Liver (tissue), 3 donors: ENCODE measurements around the gene ABHD8.

Experiments used
- FOXA1 ChIP-seq: IDR thresholded peaks from 2 replicates; pipeline ENCODE4 v1.6.1; 2016; ENCODE audit warnings: antibody characterized with exemption
- FOXA2 ChIP-seq: IDR thresholded peaks from 2 replicates; pipeline ENCODE4 v1.6.1; 2016; ENCODE audit warnings: antibody characterized with exemption
- GABPA ChIP-seq, 2 donors: IDR thresholded peaks in 1 of 2; conservative IDR thresholded peaks in 1 of 2; 2 replicates each; pipeline ENCODE4 v1.6.1; 2016; ENCODE audit warnings: antibody characterized with exemption in 2 of 2, mild to moderate bottlenecking in 1 of 2, moderate library complexity in 1 of 2
- HNF4A ChIP-seq, 2 donors: conservative IDR thresholded peaks; 2 replicates each; pipeline ENCODE4 v1.6.1; 2016; ENCODE audit warnings: antibody characterized with exemption in 2 of 2, mild to moderate bottlenecking in 2 of 2
- JUND ChIP-seq, 2 donors: IDR thresholded peaks; 2 replicates each; pipeline ENCODE4 v1.6.1; 2016; ENCODE audit warnings: antibody characterized with exemption in 2 of 2
- RAD21 ChIP-seq, 2 donors: IDR thresholded peaks; 2 replicates each; pipeline ENCODE4 v1.6.1; 2016; ENCODE audit warnings: antibody characterized with exemption in 2 of 2, mild to moderate bottlenecking in 2 of 2
- RXRA ChIP-seq, 2 donors: IDR thresholded peaks; 2 replicates each; pipeline ENCODE4 v1.6.1; 2017 to 2018; ENCODE audit warnings: antibody characterized with exemption in 2 of 2, mild to moderate bottlenecking in 1 of 2
- SP1 ChIP-seq: IDR thresholded peaks from 2 replicates; pipeline ENCODE4 v1.6.1; 2018; ENCODE audit warnings: antibody characterized with exemption, mild to moderate bottlenecking
- TAF1 ChIP-seq: conservative IDR thresholded peaks from 2 replicates; pipeline ENCODE4 v1.6.1; 2016; ENCODE audit warnings: antibody characterized with exemption, mild to moderate bottlenecking
- TF ChIP-seq, protein P1 (sequence below): fragments of 150-350 bp; IDR thresholded peaks from 2 replicates; pipeline ENCODE4 v1.5.1; 2017; ENCODE audit warnings: improper control_type of control experiment, low read depth, low read length; ENCODE audit not compliant: missing input control
- TF ChIP-seq, protein P2 (sequence below): IDR thresholded peaks from 2 replicates; pipeline ENCODE4 v1.6.1; 2016; ENCODE audit warnings: antibody characterized with exemption, mild to moderate bottlenecking
- TF ChIP-seq, protein P3 (sequence below): IDR thresholded peaks from 2 replicates; pipeline ENCODE4 v1.6.1; 2016; ENCODE audit warnings: antibody characterized with exemption
- TF ChIP-seq, protein P4 (sequence below): IDR thresholded peaks from 2 replicates; pipeline ENCODE4 v1.6.1; 2016; ENCODE audit warnings: antibody characterized with exemption
- TF ChIP-seq, protein P5 (sequence below): IDR thresholded peaks from 2 replicates; pipeline ENCODE4 v1.6.1; 2016; ENCODE audit warnings: antibody characterized with exemption
- donor health status: healthy.
- donor health status: healthy.

- TF ChIP-seq, protein P1, sequence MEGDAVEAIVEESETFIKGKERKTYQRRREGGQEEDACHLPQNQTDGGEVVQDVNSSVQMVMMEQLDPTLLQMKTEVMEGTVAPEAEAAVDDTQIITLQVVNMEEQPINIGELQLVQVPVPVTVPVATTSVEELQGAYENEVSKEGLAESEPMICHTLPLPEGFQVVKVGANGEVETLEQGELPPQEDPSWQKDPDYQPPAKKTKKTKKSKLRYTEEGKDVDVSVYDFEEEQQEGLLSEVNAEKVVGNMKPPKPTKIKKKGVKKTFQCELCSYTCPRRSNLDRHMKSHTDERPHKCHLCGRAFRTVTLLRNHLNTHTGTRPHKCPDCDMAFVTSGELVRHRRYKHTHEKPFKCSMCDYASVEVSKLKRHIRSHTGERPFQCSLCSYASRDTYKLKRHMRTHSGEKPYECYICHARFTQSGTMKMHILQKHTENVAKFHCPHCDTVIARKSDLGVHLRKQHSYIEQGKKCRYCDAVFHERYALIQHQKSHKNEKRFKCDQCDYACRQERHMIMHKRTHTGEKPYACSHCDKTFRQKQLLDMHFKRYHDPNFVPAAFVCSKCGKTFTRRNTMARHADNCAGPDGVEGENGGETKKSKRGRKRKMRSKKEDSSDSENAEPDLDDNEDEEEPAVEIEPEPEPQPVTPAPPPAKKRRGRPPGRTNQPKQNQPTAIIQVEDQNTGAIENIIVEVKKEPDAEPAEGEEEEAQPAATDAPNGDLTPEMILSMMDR, result no peak
- TF ChIP-seq RAD21 (IDR thresholded peaks at IDR 0.05), result no peak
- TF ChIP-seq JUND (IDR thresholded peaks at IDR 0.05), result no peak
- TF ChIP-seq GABPA (IDR thresholded peaks at IDR 0.05 in 1 of 2, conservative IDR thresholded peaks at IDR 0.05 in 1 of 2), result no peak
- TF ChIP-seq, protein P2, sequence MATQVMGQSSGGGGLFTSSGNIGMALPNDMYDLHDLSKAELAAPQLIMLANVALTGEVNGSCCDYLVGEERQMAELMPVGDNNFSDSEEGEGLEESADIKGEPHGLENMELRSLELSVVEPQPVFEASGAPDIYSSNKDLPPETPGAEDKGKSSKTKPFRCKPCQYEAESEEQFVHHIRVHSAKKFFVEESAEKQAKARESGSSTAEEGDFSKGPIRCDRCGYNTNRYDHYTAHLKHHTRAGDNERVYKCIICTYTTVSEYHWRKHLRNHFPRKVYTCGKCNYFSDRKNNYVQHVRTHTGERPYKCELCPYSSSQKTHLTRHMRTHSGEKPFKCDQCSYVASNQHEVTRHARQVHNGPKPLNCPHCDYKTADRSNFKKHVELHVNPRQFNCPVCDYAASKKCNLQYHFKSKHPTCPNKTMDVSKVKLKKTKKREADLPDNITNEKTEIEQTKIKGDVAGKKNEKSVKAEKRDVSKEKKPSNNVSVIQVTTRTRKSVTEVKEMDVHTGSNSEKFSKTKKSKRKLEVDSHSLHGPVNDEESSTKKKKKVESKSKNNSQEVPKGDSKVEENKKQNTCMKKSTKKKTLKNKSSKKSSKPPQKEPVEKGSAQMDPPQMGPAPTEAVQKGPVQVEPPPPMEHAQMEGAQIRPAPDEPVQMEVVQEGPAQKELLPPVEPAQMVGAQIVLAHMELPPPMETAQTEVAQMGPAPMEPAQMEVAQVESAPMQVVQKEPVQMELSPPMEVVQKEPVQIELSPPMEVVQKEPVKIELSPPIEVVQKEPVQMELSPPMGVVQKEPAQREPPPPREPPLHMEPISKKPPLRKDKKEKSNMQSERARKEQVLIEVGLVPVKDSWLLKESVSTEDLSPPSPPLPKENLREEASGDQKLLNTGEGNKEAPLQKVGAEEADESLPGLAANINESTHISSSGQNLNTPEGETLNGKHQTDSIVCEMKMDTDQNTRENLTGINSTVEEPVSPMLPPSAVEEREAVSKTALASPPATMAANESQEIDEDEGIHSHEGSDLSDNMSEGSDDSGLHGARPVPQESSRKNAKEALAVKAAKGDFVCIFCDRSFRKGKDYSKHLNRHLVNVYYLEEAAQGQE, result no peak
- TF ChIP-seq FOXA1, result no peak
- TF ChIP-seq TAF1, result no peak
- no peak for TF ChIP-seq SP1
- TF ChIP-seq, protein P3, sequence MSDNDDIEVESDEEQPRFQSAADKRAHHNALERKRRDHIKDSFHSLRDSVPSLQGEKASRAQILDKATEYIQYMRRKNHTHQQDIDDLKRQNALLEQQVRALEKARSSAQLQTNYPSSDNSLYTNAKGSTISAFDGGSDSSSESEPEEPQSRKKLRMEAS, result no peak
- no peak for TF ChIP-seq FOXA2
- TF ChIP-seq, protein P4, sequence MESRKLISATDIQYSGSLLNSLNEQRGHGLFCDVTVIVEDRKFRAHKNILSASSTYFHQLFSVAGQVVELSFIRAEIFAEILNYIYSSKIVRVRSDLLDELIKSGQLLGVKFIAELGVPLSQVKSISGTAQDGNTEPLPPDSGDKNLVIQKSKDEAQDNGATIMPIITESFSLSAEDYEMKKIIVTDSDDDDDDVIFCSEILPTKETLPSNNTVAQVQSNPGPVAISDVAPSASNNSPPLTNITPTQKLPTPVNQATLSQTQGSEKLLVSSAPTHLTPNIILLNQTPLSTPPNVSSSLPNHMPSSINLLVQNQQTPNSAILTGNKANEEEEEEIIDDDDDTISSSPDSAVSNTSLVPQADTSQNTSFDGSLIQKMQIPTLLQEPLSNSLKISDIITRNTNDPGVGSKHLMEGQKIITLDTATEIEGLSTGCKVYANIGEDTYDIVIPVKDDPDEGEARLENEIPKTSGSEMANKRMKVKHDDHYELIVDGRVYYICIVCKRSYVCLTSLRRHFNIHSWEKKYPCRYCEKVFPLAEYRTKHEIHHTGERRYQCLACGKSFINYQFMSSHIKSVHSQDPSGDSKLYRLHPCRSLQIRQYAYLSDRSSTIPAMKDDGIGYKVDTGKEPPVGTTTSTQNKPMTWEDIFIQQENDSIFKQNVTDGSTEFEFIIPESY, result no peak
- TF ChIP-seq, protein P5, sequence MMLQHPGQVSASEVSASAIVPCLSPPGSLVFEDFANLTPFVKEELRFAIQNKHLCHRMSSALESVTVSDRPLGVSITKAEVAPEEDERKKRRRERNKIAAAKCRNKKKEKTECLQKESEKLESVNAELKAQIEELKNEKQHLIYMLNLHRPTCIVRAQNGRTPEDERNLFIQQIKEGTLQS, result no peak
- TF ChIP-seq HNF4A (conservative IDR thresholded peaks at IDR 0.05), result no peak
- no peak for TF ChIP-seq RXRA (IDR thresholded peaks at IDR 0.05)
These were observed 646 bp downstream of the ABHD8 start for GRCh38 chr19:17302391-17303166.
